ENCODE data around the gene RSPH3.
"Not testable (repeated sequence)": the region's sequence is repeated elsewhere in the genome, so short reads cannot be mapped to it uniquely, and the experiment has no call there.

Gene RSPH3, protein sequence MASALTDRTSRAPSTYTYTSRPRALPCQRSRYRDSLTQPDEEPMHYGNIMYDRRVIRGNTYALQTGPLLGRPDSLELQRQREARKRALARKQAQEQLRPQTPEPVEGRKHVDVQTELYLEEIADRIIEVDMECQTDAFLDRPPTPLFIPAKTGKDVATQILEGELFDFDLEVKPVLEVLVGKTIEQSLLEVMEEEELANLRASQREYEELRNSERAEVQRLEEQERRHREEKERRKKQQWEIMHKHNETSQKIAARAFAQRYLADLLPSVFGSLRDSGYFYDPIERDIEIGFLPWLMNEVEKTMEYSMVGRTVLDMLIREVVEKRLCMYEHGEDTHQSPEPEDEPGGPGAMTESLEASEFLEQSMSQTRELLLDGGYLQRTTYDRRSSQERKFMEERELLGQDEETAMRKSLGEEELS

DNA sequence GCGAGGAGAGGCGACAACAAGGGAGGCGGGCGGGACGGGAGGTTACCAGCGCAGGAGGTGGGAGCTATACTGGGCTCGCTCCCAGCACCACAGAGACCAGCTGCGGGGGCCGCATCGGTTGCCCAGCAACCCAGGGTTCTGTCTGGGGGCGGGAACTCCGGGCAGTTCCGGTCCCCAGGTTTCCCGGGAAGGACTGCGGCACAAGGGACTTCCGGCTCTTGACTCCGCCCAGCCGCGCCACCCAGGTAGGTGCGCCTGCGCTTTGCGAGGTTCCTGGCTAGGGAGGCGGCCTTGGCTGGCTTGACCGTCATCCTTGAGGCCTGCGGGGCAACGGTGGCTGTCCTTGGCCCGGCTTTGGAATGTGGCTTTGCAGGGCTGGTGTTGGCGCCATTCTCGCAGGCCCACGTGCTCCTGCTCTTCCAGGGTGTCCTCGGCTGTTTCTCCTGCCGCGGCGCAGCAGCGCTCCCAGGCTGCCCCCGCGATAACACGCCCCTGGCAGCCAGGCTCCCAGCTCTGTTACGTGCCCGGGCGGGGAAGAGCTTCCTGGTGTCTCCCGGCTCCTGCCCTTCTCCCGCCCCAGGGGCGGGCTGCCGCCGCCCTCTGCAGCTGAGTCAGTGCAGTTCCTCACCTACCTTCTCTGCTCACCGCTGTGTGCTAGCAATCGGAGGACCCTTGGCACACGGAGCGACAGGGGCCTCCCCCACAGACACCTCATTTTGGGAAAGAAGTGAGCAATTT is at the start of gene RSPH3:
Gene RSPH3, minus strand, starts transcription at position 537 of the 738 bp plus-strand sequence. CDS start 652 bp downstream, outside the sequence.
- peak; percentile 96 for DNase-seq

DNA sequence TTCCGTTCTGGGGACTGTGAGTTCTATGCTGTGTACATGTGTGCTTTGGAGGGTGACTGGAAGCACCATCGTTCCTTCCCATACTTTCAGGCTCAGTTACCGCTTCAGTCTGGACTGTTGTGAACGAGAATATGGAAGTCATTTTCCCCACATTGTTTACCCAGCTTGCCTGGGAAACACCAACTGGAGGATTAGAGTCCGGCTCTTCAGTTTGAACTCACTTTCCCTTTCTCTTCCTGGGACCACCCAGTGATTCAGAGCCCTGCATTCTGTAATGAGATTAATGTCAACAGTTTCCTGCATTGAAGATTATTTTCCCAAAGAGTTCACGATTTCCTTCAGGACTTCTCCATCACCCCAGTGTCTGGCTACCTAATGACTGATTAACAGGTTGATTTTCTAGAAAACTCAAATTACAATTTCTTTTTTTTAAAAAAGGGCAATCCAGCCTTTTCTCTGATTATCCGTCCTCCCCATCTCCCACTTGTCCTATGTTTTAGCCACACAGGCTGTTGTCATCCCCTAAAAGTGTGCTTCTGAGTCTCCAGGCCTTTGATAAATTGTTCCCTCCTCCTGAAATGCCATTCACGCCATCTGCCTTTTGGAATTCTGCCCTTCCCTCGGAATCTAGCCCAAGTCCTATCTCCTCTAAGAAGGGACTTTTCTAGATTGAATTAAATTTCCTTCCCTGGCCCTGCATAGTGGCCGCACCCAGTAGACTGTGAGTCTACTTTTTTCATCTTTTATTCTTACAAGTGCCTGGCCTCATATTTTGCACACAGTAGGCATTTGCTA is 48.1 kb upstream of the RSPH3 start:
- no peak for DNase-seq

DNA sequence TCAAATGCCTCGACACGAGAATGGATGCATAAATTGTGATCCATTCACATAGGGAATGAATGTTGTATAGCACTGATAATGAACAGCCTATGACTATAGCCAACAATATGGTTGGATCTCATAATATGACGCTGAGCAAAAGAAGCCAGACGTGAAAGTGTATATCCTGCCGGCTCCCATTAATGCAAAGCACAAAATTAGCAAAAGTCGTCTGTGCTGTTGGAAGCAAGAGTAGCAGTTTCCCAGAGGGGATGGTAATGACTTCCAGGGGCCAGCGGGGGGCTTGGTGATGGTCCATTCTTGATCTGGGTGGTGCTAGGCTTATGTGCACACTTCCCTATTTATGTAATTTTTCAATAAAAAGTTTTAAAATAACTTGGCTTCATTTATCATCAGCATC is 45.8 kb upstream of the RSPH3 start:
- DNase-seq: no peak

DNA sequence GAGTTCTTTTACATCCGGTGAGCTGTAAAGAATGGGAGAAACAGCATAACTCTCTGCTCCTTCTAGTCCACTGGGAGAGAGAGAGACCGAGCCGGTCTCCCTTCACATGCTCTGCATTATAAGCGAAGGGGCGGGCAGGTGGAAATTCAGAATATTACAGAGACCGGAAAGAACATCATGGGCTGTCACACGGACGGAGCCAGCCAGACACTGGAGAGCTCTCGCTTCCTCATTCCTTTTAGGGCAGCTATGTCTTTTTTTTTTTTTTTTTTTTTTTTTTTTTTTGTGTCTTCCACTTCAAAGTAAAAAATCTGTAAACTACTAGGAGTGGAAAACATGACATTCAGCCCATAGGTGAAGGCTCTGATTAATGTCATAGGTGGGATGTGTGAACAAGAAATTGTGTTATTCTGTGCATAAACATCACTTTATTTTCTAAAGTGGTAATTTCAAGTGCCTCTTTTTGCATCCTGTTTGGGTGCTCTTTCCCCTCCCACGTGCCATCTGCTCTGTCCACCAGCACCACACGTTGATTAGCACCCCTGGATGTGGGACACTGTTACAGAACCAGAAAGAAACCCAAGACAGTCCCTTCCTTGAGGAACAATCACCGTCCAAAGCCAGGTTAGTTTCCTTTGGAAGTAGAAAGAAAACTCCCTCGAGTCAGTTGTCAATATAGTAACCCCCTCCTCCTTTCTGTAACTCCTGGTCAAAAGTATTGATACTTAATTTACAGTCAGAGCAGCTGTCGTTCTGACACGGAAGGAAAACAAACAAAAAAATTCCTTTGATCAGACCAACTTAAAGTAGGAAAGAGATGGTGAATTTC is 45.1 kb upstream of the RSPH3 start, which contains the start of gene TAGAP:
Gene TAGAP, minus strand, starts transcription at position 93 of the 829 bp plus-strand sequence. CDS start 845 bp downstream, outside the sequence.
- peak; percentile 93 for DNase-seq

DNA sequence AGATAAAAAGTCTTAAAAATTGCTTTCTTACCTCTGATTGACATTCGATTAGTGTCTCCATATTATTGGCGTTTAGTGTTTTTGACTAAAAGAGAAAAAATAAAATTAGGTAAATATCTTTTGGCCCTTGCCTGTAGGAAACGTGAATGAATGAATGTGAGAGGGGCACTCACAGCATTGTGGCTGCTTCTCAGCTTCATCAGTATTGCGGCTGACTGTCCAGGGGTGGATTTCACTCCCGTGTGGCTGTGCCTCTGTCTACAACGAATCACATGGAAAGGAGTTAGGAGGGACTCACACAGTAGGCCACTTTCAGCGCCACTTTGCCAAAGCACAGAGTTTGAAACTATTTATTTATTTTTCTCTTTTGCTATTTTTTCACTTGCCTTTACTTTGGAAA is 43.9 kb upstream of the RSPH3 start:
- DNase-seq: peak; percentile 49

DNA sequence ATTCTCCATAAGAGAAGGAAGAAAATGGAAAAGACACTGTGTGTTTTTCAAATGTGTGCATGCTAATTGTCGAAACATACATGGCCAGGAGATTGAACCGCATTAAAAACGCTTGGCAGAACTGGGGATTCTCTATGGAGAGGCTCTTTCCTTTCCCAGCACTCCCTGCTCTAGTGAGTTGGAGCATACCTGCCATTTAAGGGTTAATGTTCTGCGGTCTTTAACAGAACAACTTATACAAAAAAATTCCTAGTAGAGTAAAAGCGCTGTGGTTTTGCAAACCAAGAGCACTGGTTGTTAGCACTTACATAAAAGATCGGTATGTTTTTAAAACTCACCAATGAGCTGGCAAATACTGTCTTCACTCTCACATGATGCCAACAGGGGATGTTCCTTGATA is 43.2 kb upstream of the RSPH3 start:
- DNase-seq: peak; percentile 65

DNA sequence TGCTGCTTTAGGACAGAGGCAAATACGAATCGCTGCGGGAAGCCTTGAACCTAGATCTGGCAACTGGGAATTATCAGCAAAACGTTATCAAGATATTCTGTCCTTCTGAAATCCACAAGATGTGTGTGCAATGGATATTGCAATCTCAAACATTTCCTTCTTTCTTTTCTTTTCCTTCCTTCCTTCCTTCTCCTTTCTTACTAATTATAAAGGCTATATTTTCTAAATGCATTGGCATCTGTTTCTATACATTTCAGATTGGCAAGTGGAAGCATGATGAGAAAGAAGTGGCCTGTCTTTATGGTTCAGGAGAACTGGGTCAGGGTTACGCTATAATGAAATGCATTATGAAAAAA is 42.8 kb upstream of the RSPH3 start:
- DNase-seq: no peak

DNA sequence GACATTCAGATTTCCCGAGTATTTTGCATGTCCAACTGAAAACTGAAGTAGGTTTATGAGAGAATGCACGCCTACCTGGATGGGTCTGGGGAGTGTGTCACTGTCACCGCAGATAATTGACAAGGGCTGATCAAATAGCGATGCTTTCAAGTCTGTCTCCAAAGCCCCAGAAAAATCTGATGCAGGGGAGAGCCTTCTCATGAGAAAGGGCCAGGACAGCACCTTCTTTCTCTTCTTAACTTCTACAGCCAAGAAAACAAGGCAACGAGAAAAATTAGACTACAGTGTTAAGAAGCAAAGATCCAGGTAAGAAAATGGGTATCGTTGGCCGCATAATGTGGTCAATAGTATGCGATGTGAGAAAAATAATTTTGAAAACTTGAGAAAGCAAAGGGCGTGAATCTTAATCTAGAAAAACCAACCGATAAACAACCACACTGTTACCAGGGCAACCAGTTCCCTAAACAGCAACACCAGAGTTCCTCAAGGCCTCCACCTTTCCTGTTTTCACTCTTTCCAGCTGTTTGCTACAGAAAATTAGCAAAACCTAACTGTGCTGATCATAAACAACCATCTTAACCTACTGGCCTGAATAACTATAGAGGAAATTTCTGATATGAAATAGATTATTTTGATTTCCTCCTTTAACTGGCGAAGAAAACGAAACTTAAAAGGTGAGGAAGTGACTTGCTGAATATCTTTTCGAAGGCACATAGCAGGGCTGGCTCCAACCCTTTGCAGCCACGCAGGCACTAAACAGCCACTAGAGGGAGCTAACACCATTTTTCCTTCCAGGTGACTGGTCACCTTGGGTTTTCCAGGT is 42.2 kb upstream of the RSPH3 start:
- peak; percentile 90 for DNase-seq

DNA sequence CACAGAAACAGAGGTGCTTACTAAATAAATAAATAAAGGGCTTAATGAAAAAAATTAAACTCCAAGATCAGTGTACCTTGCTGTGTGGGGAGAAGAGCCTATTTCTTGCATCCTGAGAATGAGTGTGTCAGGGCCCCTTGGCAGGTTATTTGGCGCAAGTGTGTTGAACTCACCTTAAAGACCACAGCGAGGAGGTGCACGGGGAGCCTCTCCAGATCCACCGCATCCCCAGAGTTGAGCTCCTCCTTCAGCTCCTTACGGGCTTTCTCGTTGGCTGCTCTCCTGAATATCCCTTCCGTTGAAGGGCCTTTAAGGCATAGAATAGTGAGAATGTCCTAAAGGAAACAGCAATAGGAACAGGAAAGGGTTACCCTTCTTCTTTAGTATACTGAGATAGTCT is 41.2 kb upstream of the RSPH3 start:
- DNase-seq: no peak

DNA sequence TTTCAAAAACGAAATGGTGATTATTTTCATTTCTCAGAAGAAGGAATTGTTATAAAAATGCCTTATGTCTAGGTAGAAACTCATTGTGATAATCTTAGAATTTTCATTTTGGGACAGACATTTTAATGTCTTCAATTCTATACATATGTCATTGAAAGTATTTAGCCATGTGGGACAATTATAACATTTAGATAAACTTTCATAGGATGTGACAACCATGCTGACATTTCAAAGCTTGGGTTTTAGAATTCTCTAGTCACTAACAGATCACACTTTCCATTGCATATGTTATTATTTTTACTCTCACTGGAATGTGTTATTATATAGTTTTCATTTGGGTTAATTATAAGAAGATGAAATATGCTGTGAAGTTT is 39.9 kb upstream of the RSPH3 start:
- no peak for DNase-seq

DNA sequence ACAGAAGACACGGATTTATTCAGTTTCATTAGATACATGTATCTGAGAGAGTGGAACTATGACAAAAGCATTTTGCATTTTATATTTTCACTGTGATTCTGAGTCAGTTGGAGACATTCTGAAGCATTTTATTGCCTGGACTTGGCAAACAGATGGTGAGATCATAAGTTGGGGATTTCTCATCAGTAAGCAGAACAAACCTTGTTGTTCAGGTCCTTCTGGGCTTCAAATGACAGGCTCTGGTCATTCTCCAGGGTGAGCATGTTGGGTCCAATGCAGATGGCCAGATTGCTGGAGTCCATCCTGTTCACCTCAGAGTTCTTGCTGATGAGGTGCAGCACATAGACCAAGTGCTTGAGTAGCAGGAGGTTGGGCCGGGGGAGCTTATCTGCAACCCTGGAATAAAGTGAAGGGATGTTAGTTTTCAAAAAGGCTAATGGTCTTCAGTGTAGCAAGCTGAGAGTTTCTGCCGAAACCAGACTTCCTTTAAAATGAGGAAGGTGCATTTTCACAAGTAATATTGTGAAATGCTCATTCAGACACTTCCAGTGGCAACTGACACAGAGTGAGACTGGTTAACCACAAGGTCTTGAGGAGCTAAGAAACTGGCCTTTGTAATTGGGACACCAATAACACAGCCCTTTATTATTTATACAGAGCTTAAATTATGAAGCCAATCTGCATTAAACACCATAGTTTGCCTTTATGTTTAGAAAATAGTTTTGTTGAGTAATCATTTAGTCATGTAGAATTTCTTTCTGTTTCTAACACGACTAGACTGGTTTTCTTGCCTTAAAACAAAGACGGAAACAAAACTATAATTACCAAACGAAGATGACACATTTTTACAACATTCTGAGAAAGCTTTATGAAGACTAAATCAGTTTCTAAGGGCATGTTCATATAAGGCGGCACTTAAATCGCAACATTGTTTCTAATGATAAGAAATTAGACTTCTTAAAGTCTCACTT is 39.2 kb upstream of the RSPH3 start:
- peak; percentile 89 for DNase-seq

DNA sequence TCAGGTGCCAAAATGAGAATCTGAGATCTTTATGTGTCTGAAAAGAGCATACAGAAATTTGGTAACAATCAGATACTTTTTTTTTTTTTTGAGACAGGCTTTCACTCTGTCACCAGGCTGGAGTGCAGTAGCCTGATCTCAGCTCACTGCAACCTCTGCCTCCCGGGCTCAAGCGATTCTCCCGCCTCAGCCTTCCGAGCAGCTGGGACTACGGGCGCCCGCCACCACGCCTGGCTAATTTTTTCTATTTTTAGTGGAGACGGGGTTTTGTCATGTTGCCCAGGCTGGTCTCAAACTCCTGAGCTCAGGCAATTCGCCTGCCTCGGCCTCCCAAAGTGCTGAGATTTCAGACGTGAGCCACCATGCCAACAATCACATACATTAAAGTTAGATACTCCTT is 38.3 kb upstream of the RSPH3 start:
- not testable (repeated sequence) for DNase-seq

DNA sequence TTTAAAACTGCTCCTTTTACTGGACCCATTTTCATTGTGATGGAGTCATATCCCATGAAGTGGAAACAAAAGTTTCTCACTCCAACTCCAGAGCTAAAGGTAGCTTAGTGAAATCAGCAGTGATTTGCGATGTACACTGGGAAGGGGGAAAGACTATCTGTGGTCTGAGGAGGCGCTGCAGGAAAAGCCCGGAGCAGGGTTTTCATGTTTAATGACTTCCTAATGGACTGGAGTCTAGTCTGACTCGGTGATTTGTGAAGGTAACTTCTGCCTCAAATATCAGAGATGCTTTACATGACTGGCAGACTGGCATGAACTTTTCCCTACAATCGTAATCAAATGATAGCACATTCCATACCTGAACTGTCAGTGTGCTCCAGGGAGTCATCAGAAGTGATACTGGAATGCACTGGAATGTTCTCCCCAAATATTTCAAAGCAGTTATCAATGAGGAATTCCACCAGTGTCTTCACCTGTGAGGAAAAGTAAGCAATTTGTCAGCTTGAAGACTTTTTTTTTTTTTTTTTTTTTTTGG is 37.8 kb upstream of the RSPH3 start:
- DNase-seq: no peak

DNA sequence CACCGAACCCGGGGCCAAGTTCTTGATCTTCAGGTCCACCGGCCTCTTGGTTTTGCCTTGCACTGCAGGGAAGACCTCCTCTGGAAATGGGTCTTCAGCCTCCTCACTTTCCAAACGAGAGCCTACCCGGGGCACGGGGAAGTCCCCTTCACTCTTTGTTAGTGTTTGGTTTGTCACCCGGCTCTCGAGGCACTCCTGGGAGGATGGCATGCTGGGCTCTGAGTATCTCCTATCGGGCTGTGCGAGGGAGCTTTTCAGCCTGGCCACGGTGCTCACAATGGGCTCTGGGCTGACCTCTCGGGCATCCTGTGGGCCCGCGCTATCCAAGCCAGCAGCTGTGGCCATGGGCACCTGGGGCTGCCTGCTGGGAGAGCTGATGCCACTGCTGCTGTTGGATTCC is 36.7 kb upstream of the RSPH3 start:
- DNase-seq: no peak

DNA sequence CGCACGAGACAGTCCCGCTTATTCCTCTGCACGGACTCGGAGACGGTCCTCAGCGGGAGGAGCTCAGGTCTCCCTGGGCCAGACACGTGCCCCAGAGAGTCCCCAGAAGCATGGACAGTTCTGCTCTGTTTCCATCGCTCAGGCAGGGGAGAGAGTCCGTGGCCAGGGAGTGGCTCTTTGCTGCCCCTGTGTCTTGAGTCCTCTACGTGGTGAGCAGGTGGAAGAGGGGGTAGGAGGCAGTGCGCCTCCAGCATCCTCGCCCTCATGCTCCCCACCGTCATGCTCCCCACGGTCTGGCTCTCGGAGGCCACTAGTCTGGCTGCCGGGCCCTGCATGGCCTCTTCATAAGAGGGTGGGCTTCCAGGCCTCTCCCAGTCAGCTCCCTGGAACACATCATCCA is 35.9 kb upstream of the RSPH3 start:
- DNase-seq: no peak

DNA sequence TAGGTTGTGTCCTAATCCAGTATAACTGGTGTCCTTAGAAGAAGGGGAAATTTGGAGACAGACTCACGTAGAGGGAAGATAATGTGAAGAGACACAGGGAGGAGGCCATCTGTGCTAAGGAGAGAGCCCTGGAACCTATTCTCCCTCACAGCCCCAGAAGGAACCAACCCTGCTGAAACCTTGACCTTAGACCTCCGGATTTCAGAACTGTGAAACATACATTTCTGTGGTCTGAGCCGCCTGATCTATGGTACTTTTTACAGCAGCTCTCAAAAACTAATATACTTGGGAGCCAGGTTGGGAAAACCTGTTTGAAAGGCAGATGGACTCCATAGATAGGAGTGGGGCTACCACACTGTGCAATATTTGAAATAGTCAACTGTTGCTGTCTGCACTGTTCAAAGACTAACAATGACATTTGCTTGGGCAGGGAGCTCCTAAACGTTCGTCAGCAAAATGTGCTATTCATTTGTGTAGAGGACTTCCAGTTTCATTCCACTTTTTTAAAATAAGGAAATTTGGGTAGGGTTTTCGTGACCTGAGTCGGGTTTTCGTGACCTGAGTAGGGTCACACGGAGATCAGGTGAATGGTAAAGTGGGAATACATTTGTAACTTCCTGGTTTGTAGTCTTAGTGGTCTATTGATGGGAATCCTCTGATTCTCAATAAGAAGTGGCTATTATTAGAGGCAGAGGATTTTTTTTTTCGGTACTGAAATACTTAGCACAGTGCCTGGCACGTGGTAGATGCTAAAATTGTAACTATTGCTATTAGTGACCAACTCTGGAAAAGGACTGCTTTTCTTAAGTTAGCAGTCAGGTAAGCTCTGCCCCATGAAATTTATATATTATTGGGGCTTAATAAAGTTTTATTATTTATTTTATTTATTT is 33.4 kb upstream of the RSPH3 start:
- no peak for DNase-seq

DNA sequence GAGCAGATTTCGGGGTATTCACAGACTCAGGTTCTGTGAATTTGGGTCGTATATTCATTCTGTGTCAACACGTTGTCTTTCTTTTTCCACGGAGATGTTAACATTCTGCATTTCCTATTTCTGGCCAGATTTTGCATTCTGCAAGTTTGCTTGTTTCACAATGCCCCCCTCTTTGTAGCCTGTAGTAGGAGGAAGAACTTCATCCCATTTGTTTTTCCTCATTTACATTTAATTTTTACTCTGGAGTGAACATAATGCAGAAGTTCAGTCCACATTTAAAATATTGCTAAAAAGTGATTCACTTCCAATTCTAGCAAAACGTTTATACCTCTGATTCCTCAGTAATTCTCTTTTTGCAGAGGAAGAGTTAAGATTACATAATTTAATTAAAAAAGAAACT is 31.8 kb upstream of the RSPH3 start:
- no peak for DNase-seq

DNA sequence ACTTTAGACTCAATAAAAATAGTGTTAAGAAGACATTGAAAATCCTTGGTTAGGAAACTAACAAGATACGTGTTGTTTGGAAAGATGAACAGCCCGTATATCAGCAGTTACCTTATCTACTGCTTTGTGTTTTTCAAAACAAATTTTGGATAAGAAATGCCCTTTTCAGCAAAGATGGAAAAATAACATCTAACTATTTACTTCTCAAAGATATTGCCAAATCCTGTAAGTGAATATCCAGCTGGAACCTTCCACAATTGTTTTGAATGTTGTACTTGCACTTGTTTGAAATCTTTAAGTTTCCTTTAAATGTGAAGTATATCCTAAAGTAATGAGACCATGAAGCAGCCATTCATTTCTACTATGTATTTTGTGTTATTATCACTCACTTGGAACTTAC is 30.2 kb upstream of the RSPH3 start:
- no peak for DNase-seq

DNA sequence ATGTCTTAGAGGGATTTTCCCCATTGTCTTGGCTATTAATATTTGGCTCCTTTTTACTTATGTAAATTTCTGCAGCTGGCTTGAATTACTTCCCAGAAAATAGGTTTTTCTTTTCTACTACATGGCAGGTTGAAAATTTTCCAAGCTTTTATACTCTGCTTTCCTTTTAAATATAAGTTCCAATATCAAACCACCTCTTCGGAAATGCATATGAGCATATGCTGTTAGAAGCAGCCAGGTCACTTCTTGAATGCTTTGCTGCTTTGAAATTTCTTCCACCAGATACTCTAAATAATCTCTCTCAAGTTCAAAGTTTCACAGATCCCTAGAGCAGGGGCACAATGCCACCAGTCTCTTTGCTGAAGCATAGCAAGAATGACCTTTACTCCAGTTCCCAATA is 25.2 kb upstream of the RSPH3 start:
- not testable (repeated sequence) for DNase-seq
